Neuronal stem cell (in vitro differentiated cells): ENCODE measurements around the gene APOA1.

Experiments used
- DNase-seq: peaks from one replicate; pipeline ENCODE4 v3.0.0-alpha.2; 2013; ENCODE audit warnings: low spot score
- H2AFZ ChIP-seq: one replicate; pipeline ENCODE4 v1.6.1; 2013; ENCODE audit warnings: mild to moderate bottlenecking, low read length, inconsistent platforms
- H2AK5ac ChIP-seq: 2 replicates; pipeline ENCODE4 v1.6.1; 2013; ENCODE audit warnings: low read depth, mild to moderate bottlenecking, inconsistent platforms, low read length, moderate library complexity, mixed read lengths
- H2BK120ac ChIP-seq: 2 replicates; pipeline ENCODE4 v1.6.1; 2013; ENCODE audit warnings: low read depth, mild to moderate bottlenecking, inconsistent platforms, low read length, moderate library complexity, mixed read lengths
- H2BK12ac ChIP-seq: one replicate; pipeline ENCODE4 v1.6.1; 2013; ENCODE audit warnings: low read length, inconsistent platforms
- H2BK15ac ChIP-seq: 2 replicates; pipeline ENCODE4 v1.6.1; 2013; ENCODE audit warnings: mild to moderate bottlenecking, low read length, inconsistent platforms, mixed read lengths
- H2BK5ac ChIP-seq: one replicate; pipeline ENCODE4 v1.6.1; 2013; ENCODE audit warnings: inconsistent platforms, mild to moderate bottlenecking, low read length, moderate library complexity
- H3K14ac ChIP-seq: one replicate; pipeline ENCODE4 v1.6.1; 2013; ENCODE audit warnings: low read length, inconsistent platforms
- H3K18ac ChIP-seq: 2 replicates; pipeline ENCODE4 v1.6.1; 2013; ENCODE audit warnings: low read length, inconsistent platforms
- H3K23ac ChIP-seq: 2 replicates; pipeline ENCODE4 v1.6.1; 2013; ENCODE audit warnings: low read depth, mild to moderate bottlenecking, mixed read lengths, low read length, inconsistent platforms; ENCODE audit not compliant: poor library complexity
- H3K27ac ChIP-seq: replicated peaks from 3 replicates; pipeline ENCODE4 v1.5.1; 2013; ENCODE audit warnings: low read length, inconsistent platforms
- H3K27me3 ChIP-seq, 3 experiments: 2 replicates each; pipeline ENCODE4 v1.6.1; 2013; ENCODE audit warnings: low read length in 3 of 3, mild to moderate bottlenecking in 2 of 3, inconsistent platforms in 1 of 3, low read depth in 1 of 3, mixed read lengths in 1 of 3, moderate library complexity in 1 of 3; ENCODE audit not compliant: control insufficient read depth in 3 of 3, insufficient read depth in 3 of 3
- H3K36me3 ChIP-seq, 2 donors: replicated peaks in 1 of 2; 2 replicates each; pipeline ENCODE4 v1.6.1; 2013; ENCODE audit warnings: low read length in 2 of 2; ENCODE audit not compliant: control insufficient read depth in 2 of 2, insufficient read depth in 2 of 2
- H3K4ac ChIP-seq: 2 replicates; pipeline ENCODE4 v1.6.1; 2013; ENCODE audit warnings: inconsistent platforms, mild to moderate bottlenecking, low read length, moderate library complexity
- H3K4me1 ChIP-seq, 2 donors: 1 replicate in 1 of 2; 2 replicates in 1 of 2; pipeline ENCODE4 v1.6.1; 2013; ENCODE audit warnings: low read length in 2 of 2, low read depth in 1 of 2; ENCODE audit not compliant: control insufficient read depth in 2 of 2, insufficient read depth in 1 of 2
- H3K4me2 ChIP-seq: one replicate; pipeline ENCODE4 v1.6.1; 2013; ENCODE audit warnings: mild to moderate bottlenecking, low read length, inconsistent platforms; ENCODE audit not compliant: insufficient read depth, poor library complexity, severe bottlenecking
- H3K4me3 ChIP-seq, 2 donors: 2 replicates each; pipeline ENCODE4 v1.5.1; 2013; ENCODE audit warnings: low read length in 2 of 2, mild to moderate bottlenecking in 2 of 2, inconsistent platforms in 1 of 2, moderate library complexity in 1 of 2
- H3K79me1 ChIP-seq: one replicate; pipeline ENCODE4 v1.6.1; 2013; ENCODE audit warnings: low read depth, mild to moderate bottlenecking, inconsistent platforms, low read length, moderate library complexity
- H3K9ac ChIP-seq: one replicate; pipeline ENCODE4 v1.6.1; 2013; ENCODE audit warnings: mild to moderate bottlenecking, low read depth, low read length, inconsistent platforms; ENCODE audit not compliant: poor library complexity
- H3K9me3 ChIP-seq, 2 donors: replicated peaks in 1 of 2; 2 replicates each; pipeline versions ENCODE3 to v1.6.1; 2013; ENCODE audit warnings: low read length in 2 of 2, mild to moderate bottlenecking in 2 of 2, inconsistent platforms in 1 of 2, low read depth in 1 of 2, mixed read lengths in 1 of 2, moderate library complexity in 1 of 2; ENCODE audit not compliant: control insufficient read depth in 2 of 2, insufficient read depth in 1 of 2
- H4K8ac ChIP-seq: one replicate; pipeline ENCODE4 v1.6.1; 2013; ENCODE audit warnings: low read depth, mild to moderate bottlenecking, inconsistent platforms, low read length, moderate library complexity
- H4K91ac ChIP-seq: one replicate; pipeline ENCODE4 v1.6.1; 2013; ENCODE audit warnings: low read length, low read depth, mild to moderate bottlenecking, inconsistent platforms; ENCODE audit not compliant: poor library complexity
- WGBS, 2 donors: extraction: QIAGEN DNeasy Blood & Tissue Kit; methylation state at CpG; one replicate each; pipeline ENCODE4 v1.1.7; 2013; ENCODE audit warnings: missing lambda C conversion rate in 2 of 2, mixed read lengths in 1 of 2; ENCODE audit not compliant: insufficient read length in 2 of 2, insufficient replicate concordance in 1 of 2; ENCODE audit errors: extremely low coverage in 2 of 2; 5-methylcytosine and 5-hydroxymethylcytosine counted together

Gene APOA1

GRCh38 chr11:116851626-116852025 is 14.2 kb upstream of the APOA1 start:
- no peak overlapping the region for H3K23ac ChIP-seq
- H3K27ac ChIP-seq, result no peak overlapping the region

GRCh38 chr11:116849486-116849885 is 12.1 kb upstream of the APOA1 start:
- H3K23ac ChIP-seq, result no peak overlapping the region
- H2BK5ac ChIP-seq, result no peak overlapping the region
- H3K27me3 ChIP-seq, result no peaks in the 10 kb centered on the region
- no peak overlapping the region for H2AFZ ChIP-seq
- no peaks in the 10 kb centered on the region for H3K4me1 ChIP-seq
- no peak overlapping the region for H2BK15ac ChIP-seq
- no peak overlapping the region for H3K9ac ChIP-seq
- no peak overlapping the region for H4K8ac ChIP-seq
- H3K4ac ChIP-seq, result no peak overlapping the region
- H3K4me2 ChIP-seq, result no peak overlapping the region
- no peaks in the 10 kb centered on the region for H3K79me1 ChIP-seq
- H3K14ac ChIP-seq, result no peak overlapping the region
- no peak overlapping the region for H2AK5ac ChIP-seq
- H3K36me3 ChIP-seq, result peaks cover 33 to 80% of the 10 kb centered on the region in 2 donors
- H3K27ac ChIP-seq, result no peak overlapping the region
- no peaks in the 10 kb centered on the region for H3K9me3 ChIP-seq
- no peak for DNase-seq
- no CpG with 5 or more reads among the region's 6 CpGs for WGBS, 2 donors
- H2BK12ac ChIP-seq, result no peak overlapping the region
- H3K4me3 ChIP-seq, result no peak overlapping the region
- no peak overlapping the region for H4K91ac ChIP-seq
- H3K18ac ChIP-seq, result no peak overlapping the region
- no peak overlapping the region for H2BK120ac ChIP-seq

More at GRCh38 chr11:116851626-116852025, 14.2 kb upstream of the APOA1 start:
- no peak overlapping the region for H3K4me2 ChIP-seq
- no peak for DNase-seq
- no peaks in the 10 kb centered on the region for H3K79me1 ChIP-seq
- H3K4me1 ChIP-seq, result no peaks in the 10 kb centered on the region
- no peak overlapping the region for H2BK15ac ChIP-seq
- no peak overlapping the region for H3K4ac ChIP-seq
- H3K9me3 ChIP-seq, result no peaks in the 10 kb centered on the region
- H2AK5ac ChIP-seq, result no peak overlapping the region
- no peak overlapping the region for H2BK5ac ChIP-seq
- H3K36me3 ChIP-seq, result peaks cover 28 to 75% of the 10 kb centered on the region in 2 donors
- H2BK120ac ChIP-seq, result no peak overlapping the region
- no peak overlapping the region for H3K4me3 ChIP-seq
- H3K9ac ChIP-seq, result no peak overlapping the region
- no peak overlapping the region for H2AFZ ChIP-seq
- H4K8ac ChIP-seq, result no peak overlapping the region
- no peaks in the 10 kb centered on the region for H3K27me3 ChIP-seq
- H4K91ac ChIP-seq, result no peak overlapping the region
- H2BK12ac ChIP-seq, result no peak overlapping the region
- H3K18ac ChIP-seq, result no peak overlapping the region
- no CpG with 5 or more reads among the region's 7 CpGs for WGBS, 2 donors
- no peak overlapping the region for H3K14ac ChIP-seq

- no peak overlapping the region for H4K8ac ChIP-seq
- H3K14ac ChIP-seq, result no peak overlapping the region
- H3K4me1 ChIP-seq, result no peaks in the 10 kb centered on the region
- no peak overlapping the region for H2BK15ac ChIP-seq
- no peak overlapping the region for H3K4ac ChIP-seq
- no peak overlapping the region for H2AK5ac ChIP-seq
- no peak overlapping the region for H3K9ac ChIP-seq
- H4K91ac ChIP-seq, result no peak overlapping the region
- no peaks in the 10 kb centered on the region for H3K27me3 ChIP-seq
- H3K36me3 ChIP-seq, result peaks cover 33 to 79% of the 10 kb centered on the region in 2 donors
- no peaks in the 10 kb centered on the region for H3K79me1 ChIP-seq
- no peak overlapping the region for H3K18ac ChIP-seq
- no peak overlapping the region for H2BK120ac ChIP-seq
- H2BK12ac ChIP-seq, result no peak overlapping the region
- no peak overlapping the region for H2AFZ ChIP-seq
- no peak overlapping the region for H2BK5ac ChIP-seq
- WGBS, 2 donors, result no CpG with 5 or more reads among the region's 12 CpGs
- H3K23ac ChIP-seq, result no peak overlapping the region
- no peak for DNase-seq
- H3K4me2 ChIP-seq, result no peak overlapping the region
- no peak overlapping the region for H3K27ac ChIP-seq
- no peaks in the 10 kb centered on the region for H3K9me3 ChIP-seq
- no peak overlapping the region for H3K4me3 ChIP-seq
Measured at GRCh38 chr11:116849060-116849459, 11.6 kb upstream of the APOA1 start.

GRCh38 chr11:116847612-116848011 is 10.2 kb upstream of the APOA1 start:
- Histone ChIP-seq H2AFZ (no peak overlapping the region), H3K27ac (no peak overlapping the region), H3K4me1 (peaks cover 0 to 2% of the 10 kb centered on the region in 2 donors), H3K23ac (no peak overlapping the region), H3K9me3 (no peaks in the 10 kb centered on the region), H2BK12ac (no peak overlapping the region), H2BK5ac (no peak overlapping the region), H3K27me3 (no peaks in the 10 kb centered on the region), H3K79me1 (no peaks in the 10 kb centered on the region), H4K91ac (no peak overlapping the region), H2AK5ac (no peak overlapping the region), H3K36me3 (peaks cover 31 to 79% of the 10 kb centered on the region in 2 donors), H3K9ac (no peak overlapping the region), H4K8ac (no peak overlapping the region), H2BK15ac (no peak overlapping the region), H3K18ac (no peak overlapping the region), H3K4me3 (no peak overlapping the region), H2BK120ac (no peak overlapping the region), H3K14ac (no peak overlapping the region), H3K4ac (no peak overlapping the region), H3K4me2 (no peak overlapping the region)
- DNase-seq, result no peak
- no CpG with 5 or more reads among the region's 4 CpGs for WGBS, 2 donors
